Measurements from ENCODE around the gene PTPRK.

PTPRK gene

DNA sequence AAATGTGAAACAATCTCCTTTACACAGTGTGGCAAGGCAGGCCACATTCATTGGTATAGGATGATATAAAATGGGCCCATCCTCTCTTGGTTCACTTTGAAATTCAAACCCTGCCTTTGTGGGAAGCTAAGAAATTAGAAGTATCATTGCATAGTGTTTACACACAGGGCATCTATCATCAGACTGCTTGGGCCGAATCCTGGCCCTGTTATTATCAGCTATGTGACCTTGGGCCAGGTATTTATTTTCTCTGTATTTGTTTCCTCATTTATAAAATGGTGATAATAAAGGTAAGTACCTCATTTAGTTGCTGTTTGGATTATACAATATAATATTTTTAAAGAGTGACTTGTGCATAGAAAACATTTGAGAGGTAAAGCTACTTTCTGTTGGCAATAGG is 45.5 kb downstream of the PTPRK start:
- no peak for TF ChIP-seq ZFX (IDR thresholded peaks at IDR 0.05; ENCODE audit: borderline replicate concordance)
- H3K27ac ChIP-seq = no peak overlapping the region

DNA sequence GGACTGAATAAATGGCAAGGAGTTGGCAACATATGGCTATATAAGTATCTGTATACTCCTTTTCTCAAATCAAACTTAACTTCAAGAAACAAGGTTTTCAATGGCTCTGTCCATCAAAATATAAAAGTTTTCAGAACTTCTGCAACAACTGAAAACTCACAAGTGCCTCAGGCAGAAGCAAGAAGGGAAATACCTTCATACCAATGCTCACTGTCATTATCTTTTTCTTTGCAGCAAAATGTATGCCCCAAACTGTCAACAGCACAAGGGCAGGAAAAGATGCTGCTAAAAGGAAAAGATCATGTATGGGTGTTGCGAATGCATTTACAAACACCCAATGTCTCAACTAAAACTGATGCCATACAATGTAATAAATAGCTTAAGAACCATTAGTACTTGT is 45.9 kb downstream of the PTPRK start:
- TF ChIP-seq ZFX (IDR thresholded peaks at IDR 0.05; ENCODE audit: borderline replicate concordance) = no peak
- TF ChIP-seq, protein P1, sequence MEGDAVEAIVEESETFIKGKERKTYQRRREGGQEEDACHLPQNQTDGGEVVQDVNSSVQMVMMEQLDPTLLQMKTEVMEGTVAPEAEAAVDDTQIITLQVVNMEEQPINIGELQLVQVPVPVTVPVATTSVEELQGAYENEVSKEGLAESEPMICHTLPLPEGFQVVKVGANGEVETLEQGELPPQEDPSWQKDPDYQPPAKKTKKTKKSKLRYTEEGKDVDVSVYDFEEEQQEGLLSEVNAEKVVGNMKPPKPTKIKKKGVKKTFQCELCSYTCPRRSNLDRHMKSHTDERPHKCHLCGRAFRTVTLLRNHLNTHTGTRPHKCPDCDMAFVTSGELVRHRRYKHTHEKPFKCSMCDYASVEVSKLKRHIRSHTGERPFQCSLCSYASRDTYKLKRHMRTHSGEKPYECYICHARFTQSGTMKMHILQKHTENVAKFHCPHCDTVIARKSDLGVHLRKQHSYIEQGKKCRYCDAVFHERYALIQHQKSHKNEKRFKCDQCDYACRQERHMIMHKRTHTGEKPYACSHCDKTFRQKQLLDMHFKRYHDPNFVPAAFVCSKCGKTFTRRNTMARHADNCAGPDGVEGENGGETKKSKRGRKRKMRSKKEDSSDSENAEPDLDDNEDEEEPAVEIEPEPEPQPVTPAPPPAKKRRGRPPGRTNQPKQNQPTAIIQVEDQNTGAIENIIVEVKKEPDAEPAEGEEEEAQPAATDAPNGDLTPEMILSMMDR (IDR thresholded peaks at IDR 0.05) = no peak
- no peak overlapping the region for H3K27ac ChIP-seq

DNA sequence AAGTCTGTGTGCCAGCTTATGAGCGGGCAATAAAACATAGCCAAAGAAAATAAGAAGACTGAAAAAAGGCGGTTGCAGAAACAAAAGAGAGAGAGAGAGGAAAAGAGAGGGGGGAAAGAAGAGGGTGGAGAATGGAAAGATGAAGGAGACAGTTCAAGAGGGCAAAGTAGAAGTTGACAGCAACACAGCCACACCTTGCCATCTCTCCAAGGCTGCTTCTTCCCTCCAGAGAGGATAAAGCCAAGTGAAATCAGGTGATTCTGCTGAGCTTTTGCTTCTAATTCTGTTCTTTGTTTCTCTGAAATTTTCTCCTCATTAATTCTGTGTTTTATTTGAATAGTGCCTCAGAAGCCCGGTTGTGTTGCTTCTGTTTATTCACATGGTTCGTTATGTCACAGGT is 48.5 kb downstream of the PTPRK start:
- TF ChIP-seq, protein P1 (IDR thresholded peaks at IDR 0.05) = no peak
- no peak for TF ChIP-seq ZFX (IDR thresholded peaks at IDR 0.05; ENCODE audit: borderline replicate concordance)
- no peak overlapping the region for H3K27ac ChIP-seq

DNA sequence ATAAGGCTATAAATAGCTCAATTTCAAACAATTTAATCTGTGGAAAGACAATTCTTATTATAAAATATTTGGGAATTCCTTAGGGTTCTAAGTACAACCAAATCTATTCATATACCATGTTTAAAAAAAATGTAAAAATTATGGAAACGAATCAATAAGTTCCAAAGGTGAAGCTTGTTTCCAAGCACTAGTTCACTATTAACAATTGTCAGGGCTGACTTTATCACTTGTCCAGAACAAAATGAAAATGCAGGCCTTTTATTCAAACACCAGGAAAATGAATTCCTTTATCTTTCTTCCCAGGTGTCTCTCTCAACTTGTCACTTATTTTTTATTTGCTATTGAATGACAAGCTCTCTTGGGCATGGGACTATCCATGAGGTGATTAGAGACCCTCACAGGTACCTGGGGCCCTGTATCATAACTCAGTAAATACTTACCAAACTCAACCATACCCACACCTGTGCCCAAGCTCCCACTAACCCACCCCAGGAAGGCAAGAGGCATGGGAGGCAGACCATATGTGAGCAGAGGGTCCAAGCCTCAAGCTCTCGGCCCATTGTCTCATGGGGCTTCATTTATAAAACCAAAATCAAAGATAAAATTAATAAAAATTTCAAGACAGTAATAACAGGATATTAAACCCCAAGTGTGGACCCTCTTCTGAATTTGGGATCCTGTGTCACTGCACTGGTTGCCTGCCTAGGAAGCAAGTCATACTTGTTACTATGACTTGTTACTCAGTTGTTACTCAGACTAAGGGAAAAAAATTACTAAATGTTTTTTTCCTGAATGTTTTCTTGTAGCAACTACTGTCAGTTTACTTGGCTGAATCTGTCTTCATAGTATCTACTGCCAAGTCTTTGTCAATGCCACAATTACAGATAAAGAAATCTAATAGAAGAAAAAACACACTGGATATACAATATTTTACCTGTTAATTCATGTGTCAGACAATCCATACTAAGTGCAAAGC is 54.7 kb downstream of the PTPRK start:
- TF ChIP-seq, protein P1 (IDR thresholded peaks at IDR 0.05) = no peak
- no peak for TF ChIP-seq ZFX (IDR thresholded peaks at IDR 0.05; ENCODE audit: borderline replicate concordance)
- H3K27ac ChIP-seq = no peak overlapping the region

DNA sequence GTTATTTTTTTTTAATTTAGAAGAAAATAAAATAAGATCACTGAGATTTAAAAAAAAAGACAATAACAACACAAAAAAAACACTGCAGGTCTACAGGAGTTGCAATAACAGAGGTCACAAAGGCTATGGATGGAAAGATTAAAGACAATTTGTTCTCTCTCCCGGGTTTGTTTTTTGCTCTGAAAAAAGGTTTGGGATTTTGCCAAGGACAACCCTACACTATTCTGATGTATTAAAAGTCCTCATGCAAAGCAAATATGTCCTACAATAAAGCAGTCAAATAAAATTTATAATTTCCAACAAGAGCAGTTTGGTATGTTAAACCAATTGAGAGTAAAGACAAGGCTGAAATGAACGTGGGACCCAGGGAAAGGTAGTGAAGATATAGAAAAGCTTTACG is 55.6 kb downstream of the PTPRK start:
- H3K27ac ChIP-seq = no peak overlapping the region
- TF ChIP-seq, protein P1 (IDR thresholded peaks at IDR 0.05) = no peak
- no peak for TF ChIP-seq ZFX (IDR thresholded peaks at IDR 0.05; ENCODE audit: borderline replicate concordance)

DNA sequence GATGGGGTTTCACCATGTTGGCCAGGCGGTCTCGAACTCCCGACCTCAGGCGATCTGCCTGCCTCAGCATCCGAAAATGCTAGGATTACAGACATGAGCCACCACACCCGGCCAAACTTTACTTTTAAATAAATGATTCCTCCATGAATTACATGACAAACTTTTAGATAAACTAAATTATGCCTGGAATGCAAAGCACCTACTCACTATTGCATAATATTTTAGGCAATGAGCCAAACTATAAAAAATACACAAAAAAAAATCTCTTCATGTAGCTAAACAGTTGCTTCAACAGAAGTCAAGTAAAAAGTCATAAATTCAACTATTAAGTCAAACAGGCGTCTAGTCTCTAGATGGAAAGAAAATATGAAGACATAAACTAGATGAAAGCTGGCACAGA is 56.5 kb downstream of the PTPRK start:
- TF ChIP-seq ZFX (IDR thresholded peaks at IDR 0.05; ENCODE audit: borderline replicate concordance) = no peak
- TF ChIP-seq, protein P1 (IDR thresholded peaks at IDR 0.05) = no peak
- no peak overlapping the region for H3K27ac ChIP-seq

DNA sequence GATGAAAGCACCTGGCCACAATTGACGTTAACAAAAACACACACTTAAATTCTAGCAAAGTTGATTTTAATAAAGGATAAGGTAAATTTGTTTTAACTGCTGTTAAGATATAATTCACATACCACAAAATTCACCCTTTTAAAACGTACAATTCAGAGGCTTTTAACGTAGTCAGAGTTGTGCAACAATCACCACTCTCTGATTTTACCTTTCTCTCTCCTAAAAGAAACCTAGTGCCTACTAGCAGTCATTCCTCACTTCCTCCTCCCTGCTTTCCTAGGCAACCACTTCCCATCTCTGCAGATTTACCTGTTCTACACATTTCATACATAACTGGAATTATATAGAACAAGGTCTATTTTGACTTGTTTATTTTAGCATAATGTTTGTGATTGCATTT is 58.9 kb downstream of the PTPRK start:
- H3K27ac ChIP-seq = no peak overlapping the region
- no peak for TF ChIP-seq ZFX (IDR thresholded peaks at IDR 0.05; ENCODE audit: borderline replicate concordance)
- TF ChIP-seq, protein P1 (IDR thresholded peaks at IDR 0.05) = no peak

Measured in 22Rv1 (cell line).